ENCODE data around the gene DNAJB11.

DNA sequence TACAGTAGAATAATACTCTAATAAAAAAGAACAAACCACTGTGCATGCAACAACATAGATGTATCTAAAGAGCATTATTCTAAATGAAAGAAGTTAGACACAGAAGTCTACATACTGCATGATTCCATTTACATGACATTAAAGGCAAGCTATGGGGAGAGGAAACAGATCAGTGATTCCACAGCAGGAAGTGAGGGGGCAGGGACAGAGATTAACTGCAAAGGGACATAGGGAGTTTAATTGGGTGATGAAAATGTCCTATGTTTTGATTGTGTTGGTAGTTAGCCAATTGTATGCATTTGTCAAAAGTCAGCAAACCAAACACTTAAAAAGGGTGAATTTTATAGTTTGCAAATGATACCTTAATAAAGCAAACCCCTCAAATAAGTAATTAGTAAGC, 40.1 kb upstream of the DNAJB11 start:
- TF ChIP-seq RFX5 (IDR thresholded peaks at IDR 0.05) (no peak), EP300 (IDR thresholded peaks at IDR 0.05) (no peak), CTCF (IDR thresholded peaks at IDR 0.05) (no peak), KDM5A (IDR thresholded peaks at IDR 0.05) (no peak), ESRRA (IDR thresholded peaks at IDR 0.05; ENCODE audit: borderline replicate concordance, low read length) (no peak), ZC3H11A (IDR thresholded peaks at IDR 0.05) (no peak), BHLHE40 (IDR thresholded peaks at IDR 0.05; ENCODE audit: low read depth, low read length) (no peak), PBX3 (IDR thresholded peaks at IDR 0.05) (no peak), SREBF2 (IDR thresholded peaks at IDR 0.05) (no peak), POLR2A (IDR thresholded peaks at IDR 0.05; ENCODE audit: low read length) (no peak), HDAC2 (IDR thresholded peaks at IDR 0.05) (no peak)
- TF ChIP-seq, protein P1, sequence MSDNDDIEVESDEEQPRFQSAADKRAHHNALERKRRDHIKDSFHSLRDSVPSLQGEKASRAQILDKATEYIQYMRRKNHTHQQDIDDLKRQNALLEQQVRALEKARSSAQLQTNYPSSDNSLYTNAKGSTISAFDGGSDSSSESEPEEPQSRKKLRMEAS (IDR thresholded peaks at IDR 0.05): no peak
- TF ChIP-seq, protein P2, sequence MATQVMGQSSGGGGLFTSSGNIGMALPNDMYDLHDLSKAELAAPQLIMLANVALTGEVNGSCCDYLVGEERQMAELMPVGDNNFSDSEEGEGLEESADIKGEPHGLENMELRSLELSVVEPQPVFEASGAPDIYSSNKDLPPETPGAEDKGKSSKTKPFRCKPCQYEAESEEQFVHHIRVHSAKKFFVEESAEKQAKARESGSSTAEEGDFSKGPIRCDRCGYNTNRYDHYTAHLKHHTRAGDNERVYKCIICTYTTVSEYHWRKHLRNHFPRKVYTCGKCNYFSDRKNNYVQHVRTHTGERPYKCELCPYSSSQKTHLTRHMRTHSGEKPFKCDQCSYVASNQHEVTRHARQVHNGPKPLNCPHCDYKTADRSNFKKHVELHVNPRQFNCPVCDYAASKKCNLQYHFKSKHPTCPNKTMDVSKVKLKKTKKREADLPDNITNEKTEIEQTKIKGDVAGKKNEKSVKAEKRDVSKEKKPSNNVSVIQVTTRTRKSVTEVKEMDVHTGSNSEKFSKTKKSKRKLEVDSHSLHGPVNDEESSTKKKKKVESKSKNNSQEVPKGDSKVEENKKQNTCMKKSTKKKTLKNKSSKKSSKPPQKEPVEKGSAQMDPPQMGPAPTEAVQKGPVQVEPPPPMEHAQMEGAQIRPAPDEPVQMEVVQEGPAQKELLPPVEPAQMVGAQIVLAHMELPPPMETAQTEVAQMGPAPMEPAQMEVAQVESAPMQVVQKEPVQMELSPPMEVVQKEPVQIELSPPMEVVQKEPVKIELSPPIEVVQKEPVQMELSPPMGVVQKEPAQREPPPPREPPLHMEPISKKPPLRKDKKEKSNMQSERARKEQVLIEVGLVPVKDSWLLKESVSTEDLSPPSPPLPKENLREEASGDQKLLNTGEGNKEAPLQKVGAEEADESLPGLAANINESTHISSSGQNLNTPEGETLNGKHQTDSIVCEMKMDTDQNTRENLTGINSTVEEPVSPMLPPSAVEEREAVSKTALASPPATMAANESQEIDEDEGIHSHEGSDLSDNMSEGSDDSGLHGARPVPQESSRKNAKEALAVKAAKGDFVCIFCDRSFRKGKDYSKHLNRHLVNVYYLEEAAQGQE (IDR thresholded peaks at IDR 0.05): no peak
